ENCODE data around the gene EPDR1.

Gene EPDR1

DNA sequence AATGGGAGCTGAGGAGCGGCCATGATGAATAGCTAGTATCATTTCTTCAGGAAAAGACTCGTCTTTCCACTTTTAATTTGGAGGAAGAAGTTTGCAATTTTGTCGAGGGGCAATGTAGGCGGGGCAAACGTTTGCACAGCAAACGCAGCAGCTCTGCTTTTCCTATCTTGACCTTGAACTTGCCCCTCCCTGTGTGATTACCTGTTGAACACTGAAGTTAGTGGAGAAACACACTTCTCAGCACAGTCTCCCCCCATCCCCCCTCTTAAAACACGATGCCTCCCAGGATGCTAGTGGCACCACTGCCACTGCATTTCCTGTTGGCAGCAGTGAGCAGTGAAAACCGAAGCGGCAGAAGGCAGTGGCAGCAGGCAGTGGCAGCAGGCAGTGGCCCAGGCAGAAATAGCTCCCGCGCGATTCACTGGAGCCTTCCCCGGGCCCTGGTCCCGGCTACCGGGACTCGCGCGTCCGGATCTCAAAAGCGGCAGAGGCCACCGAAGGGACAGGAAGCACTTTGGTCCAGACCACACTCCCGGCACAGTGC, at the start of gene EPDR1:
Gene EPDR1 (plus strand): TSS at position 336 of the 544 bp plus-strand sequence. CDS start 300 bp downstream, outside the sequence.
- peak; percentile 56 for DNase-seq

DNA sequence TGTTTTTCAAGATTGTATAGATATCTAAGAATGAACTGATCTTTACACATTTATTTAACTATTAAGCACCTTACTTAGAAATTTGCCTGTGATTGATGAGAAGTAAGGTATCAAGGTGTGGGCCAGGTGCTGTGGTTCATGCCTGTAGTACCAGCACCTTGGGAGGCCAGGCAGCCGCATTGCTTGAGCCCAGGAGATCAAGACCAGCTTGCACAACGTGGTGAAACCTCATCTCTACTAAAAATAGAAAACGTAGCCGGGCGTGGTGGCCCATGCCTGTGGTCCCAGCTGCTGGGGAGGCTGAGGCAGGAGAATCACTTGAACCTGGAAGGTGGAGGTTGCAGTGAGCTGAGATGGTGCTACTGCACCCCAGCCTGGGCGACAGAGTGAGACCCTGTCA, 38.4 kb upstream of the EPDR1 start:
- no peak for DNase-seq

DNA sequence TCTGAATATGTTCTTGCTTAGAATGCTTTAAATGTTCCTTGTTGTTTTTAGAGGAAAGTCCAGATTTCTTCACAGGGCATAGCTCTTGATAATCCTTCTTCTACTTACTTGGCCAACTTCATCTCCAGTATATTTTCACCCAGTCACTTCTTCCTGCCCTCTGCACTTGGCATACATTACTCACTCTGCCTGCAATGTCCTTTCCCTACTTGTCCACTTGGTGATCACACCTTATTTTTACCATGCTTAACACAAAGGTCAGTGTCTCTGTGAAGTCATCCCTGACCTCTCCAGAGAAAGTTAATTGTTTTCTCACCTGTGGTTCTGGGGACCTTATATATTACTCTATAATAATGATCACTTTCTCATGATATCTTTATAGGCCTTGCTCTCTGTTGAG, 27.1 kb upstream of the EPDR1 start:
- DNase-seq = no peak

DNA sequence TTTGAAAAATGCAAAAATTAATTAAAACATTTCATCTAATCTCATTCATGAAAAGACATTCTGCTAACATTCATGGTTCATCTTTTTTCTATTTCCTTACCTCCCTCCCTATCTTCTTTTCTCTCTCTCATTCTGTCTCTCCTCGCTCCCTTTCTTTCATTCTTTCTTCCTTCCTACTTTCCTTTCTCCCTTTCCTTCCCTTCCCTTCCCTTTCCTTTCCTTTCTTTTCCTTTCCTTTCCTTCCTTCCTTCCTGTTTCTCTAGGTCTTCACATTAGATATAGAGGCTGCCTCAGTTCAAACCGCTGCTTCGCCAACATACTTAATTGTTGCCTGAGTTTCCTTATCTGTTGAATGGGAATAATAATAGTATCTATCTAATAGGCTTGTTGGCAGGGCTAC, 25.8 kb upstream of the EPDR1 start:
- no peak for DNase-seq

DNA sequence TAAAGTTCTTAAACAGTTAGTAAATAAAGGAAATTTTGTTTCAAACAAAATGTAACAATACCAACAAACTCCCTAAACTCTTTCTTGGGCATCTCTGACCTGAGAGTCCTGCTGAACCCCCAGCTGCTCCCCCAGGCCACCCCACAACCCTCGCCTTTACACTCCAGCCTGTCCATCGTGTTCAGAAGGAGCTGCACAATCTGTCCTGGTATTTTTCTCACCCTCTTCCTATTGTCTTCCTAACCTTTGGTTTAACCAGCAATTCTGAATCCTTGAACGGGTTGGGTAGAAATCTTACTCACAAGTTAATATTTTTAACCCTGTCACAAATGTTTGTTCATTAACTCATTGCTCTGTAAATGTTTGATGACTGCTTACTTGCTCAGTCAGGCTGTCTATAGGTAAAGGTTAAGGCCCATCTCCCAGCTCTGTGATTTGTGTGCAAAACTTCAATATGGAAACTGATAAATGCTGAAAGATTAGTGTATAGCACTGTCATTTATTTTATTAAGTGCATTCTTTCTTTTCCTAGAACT, 20.7 kb upstream of the EPDR1 start:
- DNase-seq = no peak

DNA sequence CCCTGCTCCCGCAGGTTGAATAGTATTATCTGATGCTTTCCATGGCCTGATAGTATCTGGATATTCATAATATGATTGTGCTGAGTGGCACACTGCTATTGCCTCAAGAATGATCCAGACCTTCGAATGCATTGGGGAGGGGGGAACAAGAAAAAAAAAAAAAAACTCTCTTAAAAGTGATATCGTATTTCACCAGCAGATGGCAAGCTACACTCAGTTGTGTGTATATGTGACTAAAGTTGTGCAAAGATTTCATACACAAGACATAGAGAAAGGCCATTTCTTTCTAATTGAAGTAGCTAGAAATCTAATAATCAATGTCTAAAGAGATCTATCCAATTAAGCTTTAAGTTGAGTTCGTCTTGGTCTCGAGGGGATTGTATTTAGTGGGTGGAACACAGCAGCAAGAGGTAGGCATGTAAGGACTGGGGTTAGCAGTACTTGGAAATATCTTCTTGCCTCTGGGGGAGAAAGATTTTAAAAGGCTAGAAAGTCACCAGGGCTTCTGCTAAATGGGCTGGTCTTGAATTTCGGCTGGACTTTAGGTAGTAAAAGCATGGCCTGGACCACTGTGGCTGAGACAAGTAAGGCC, 19.1 kb upstream of the EPDR1 start:
- no peak for DNase-seq

DNA sequence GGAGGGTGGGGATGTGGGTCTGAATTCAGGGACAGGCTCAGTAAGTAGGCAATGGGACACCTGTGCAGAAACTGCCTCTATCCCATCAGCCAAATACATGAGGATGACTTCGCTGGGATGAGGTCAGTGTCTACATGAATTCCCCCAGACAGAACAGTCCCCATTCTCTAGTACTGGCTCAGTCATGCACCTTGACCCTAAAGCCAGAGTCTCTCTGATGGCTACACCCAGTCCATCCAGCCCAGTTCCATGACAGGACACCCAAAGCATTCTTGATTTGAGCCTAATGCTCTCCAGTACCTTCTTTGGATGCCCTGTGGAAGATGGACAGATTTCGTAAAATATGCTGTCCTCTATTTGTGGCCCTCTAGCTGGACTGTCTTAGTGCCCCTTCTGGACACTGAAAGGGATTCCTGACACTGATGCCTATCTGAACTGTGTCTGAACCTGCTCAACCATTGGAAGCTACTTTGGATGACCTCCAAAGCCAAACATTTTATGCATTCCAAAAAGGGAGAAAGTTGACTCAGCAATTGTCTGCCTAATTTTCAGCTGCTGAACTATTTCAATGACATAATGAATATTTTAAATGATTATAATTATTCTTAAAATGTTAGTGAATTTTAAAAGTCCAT, 18.4 kb upstream of the EPDR1 start:
- no peak for DNase-seq

DNA sequence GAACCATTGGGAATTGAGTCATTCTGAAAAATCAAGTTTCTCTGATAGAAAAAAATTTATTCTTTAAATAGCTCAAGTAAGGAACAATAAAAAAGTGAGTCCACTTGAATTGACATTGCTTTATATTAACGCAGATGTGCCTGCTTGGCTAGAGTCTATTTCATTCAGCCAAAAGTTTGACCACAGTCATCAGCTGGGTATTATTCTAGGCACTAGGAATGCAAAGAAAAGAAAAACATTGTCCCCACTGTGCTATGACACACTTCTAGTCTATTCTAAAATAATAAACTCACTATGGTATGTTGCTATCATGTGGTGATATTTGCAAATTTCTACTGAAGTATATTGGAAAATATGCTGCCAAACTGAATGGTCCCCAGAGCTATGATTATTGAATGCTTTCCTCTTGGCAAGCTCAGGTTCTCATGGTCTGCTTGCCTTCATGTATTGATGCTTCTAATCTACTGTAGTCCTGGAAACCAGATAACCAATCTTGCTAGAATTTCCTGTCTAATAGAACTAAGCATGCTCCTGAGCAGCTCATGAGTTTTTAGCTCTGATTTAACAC, 12.1 kb upstream of the EPDR1 start:
- DNase-seq = no peak

DNA sequence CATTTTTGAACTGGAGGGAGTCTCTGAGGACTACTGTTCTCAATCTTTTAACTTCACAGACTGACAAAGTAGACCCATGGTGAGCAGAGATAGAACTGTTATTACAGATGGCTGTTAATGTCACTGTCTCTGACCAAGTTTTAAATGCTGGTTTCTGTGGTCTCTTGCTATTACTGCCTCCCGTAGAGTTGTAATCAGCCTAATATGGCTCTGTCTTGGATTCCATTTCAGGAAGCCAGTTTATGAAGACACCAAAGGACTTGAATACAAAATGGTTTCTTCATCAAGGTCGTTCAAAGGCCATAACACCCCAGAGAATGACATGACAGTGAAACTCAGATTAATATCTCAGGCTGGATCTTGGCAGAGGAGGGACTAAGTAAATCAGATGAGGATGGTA, 7.7 kb upstream of the EPDR1 start:
- DNase-seq = no peak

DNA sequence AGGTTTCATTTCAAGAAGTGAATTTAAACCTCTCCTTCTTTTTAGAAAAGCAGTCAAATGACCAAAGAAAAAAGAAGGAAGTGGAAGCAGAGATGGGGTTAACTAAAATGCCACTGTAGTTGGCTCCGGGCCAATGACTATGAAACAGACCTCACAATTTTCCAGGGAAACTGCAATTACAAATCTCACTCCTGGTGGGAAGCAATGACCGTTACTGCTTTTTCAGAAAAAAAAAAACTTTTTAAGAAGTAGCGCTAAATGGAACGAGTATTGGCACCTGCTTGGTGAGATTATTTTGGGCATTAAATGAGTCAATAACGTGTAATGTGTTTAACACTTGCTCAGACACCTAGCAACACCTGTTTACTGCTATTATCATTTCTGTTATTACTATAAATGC, 5.0 kb upstream of the EPDR1 start:
- DNase-seq = no peak

DNA sequence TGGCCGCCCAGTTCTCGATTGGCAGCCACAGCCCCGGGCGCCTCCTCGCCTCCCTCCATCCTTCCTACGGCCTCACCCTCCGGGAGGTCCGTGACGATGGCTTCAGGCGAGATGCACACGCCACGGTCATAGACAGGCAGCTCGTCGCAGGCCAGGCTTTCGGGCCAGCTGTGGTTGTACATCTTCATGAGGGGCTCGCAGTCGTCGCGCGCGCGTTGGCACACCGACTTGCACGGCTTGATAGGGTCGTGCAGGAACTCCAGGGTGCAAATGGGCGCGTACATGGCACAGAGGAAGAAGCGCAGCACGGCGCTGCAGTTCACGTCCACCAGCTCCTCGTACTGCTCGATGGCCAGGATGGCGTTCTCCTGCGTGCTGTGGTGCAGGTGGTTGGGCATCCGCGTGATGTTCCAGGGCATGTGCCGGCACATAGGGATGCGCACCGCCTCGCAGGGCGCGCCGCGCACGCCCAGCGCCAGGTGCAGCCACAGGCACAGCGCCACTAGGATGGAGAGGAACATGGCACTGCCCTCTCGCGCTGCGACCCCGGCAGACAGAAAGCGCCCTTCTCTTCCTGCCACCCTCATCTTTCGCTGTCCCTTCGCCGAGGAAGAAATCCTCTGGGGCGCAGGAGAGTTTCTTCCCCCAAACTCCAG, 4.3 kb upstream of the EPDR1 start:
- DNase-seq = no peak

DNA sequence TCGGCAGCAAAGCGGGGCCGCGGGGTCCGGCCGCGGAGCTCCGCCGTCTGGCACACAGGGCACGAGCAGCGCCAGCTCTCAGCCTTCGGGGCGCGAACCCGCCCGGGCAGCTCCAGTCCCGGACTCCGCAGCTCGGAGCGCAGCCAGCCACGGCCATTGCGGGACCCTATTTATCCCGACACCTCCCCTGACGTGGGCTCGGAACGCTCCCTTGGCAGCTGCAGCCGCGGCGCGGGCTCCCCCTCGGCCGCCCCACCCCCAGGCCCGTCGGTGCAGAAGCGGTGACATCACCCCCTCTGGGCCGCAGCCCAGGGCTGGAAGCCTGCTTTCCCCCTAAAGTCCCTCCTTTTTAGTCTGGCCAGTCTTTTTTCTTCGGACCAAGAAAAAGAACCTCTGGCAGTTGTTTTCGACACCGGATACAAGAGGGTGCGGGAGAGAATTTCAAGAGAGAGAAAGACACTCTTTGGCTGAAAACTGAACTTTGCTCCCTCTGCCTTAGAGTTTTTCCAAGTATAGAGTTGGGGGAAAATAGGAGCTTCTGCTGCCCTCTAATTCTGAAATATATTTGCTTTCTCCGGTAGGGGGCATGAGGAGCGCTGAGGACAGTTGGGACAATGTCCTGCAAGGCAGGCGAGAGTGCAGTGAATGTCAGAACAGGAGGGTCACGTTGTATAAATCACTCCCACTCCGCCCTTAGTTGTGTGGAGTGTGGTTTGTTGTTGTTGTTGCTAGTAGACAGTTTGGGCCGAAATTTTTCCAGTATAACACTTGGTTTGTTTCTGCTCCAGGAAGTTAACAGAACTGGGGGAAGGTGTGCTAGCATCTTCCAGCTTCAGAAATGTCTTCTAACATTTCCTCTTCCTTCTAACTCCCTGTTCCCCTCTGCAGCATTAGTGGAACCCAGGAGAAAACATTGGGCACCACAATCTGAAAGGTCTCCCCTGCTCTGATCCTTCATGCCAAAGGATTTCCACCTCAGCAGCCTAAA, 3.5 kb upstream of the EPDR1 start, which contains the start of gene SFRP4:
Gene SFRP4 (minus strand): TSS at position 145 of the 988 bp plus-strand sequence. CDS start 280 bp downstream, outside the sequence.
- DNase-seq = no peak

DNA sequence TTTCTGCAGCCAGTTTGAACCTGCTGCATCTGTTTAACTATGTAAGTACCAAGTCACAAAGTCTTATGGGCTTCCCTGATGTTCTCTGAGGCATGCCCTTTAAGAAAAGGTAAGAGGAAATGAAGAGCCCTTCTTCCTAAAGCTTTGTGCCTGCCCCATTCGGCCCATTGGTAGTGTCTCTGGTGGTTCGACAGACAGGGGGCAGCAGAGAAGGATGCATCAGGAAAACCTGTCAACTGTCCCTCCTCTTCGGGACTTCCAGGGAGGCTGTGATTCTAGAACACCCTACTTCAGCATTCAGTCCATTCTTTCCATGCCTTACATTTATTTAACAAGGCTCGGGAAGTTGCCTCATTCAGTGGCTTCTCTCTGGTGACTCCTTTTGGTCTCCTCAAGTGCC, 1.9 kb upstream of the EPDR1 start:
- DNase-seq = no peak

DNA sequence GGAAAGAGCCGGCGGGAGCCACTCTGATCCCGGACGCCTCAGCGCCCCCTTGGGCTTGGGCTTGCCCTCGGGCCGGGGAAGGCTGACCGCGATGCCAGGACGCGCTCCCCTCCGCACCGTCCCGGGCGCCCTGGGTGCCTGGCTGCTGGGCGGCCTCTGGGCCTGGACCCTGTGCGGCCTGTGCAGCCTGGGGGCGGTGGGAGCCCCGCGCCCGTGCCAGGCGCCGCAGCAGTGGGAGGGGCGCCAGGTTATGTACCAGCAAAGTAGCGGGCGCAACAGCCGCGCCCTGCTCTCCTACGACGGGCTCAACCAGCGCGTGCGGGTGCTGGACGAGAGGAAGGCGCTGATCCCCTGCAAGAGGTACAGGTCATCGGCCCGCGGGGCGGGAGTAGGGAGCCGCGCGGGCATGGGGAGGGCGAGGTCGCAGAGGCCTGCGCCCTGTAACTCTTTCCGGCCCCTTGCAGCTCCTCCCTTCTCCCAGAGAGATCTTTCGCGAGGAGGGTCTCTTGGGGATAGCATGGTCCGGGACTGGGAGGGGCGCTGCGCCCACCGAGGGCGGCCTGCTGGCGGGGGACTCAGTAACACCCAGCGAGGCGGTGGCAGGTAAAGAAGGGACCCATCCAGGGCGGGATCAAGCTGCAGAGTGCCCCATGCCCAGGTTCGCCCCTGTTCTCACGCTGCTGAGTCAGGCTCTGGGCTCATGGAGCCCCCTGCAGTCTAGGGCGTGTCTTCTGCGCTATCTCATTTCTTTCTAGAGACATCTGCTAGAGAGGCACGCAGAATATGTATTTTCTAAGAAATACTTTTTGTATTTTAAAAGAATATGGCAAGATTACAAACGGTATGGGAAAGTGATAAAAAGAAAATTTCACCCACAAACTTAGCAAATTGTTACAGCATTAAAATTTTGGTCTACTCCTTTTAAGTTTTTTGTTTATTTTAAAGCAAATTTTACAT, 687 bp downstream of the EPDR1 start:
- peak; percentile 35 for DNase-seq

DNA sequence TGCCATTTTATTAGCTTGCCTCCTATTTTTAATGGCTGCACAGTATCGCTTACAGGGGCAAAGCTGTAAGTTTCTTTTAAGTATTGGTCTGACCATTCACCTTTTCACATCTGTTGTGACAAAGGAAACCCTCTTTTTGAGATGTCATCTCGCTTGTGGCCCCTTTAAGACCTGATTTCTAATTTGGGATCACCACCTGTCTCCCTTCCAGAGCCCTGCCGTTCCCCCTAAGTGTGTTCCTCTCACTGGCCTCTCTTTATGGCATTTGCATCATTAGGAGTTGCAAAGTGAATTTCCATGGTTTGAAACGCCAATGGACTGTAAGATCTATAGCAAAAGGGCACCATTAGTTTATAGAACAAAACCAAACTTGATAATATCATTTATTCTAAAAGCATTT, 1.4 kb downstream of the EPDR1 start:
- DNase-seq = no peak

DNA sequence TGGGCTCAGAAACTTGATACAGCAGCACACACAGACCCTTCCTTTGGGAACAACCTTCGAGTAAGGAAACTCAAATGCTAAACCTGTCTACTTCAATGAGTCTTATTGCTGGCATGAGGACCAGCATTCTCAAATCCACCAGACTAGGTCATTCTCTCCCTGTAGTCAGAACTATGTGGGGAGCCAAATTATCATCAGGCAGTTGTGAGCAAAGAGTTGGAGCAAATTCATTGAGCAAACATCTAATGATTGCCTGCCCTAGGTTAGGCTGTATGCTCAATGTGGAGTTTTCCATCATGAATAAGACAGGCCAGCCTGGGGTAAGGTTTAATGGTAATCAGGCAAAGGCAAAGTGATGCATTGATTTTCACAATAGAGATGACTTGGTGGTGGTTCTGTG, 3.6 kb downstream of the EPDR1 start:
- no peak for DNase-seq

DNA sequence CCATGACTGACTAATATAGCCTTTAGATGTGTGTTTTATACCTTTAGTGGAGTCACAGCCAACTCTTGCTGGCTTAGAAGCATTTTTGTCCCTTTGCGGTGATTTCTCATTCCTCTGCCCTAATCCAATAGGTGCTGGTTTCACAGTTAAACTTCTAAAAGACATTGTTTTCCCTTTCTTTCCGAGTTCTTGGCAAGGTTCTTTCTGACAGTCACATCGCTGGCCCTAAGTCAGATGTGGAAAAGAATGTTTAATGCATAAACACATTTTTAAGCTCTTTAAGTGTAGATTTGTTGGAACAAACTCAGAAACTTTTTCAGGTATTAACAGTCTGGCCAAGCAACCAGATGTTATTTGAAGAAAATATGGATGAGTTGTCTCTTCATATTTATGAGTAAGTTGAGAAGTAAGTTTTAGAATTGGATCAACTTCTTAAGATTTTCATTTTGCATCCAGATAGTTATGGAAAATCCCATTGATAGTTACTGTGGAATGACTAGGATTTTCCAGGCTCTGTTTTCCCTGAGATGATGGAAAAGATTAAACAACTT, 4.1 kb downstream of the EPDR1 start:
- no peak for DNase-seq

DNA sequence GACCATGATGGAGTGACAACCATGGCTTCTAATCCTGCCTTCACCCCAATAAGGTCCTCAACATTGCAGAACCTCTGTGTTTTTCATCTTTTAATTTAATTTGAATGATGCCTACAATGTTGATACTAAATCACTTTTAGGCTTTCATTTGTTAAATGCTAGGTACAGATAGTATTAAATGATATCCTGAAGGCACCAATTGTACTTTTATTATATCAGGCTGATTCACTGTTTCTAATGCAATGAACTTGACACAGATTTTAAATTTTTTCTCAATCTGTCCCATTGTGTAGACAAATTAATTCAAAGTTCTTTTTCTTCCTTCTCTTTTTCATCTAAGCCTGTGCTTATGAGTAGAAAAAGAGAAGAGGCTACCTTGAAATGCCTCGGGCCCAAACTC, 5.2 kb downstream of the EPDR1 start:
- no peak for DNase-seq

DNA sequence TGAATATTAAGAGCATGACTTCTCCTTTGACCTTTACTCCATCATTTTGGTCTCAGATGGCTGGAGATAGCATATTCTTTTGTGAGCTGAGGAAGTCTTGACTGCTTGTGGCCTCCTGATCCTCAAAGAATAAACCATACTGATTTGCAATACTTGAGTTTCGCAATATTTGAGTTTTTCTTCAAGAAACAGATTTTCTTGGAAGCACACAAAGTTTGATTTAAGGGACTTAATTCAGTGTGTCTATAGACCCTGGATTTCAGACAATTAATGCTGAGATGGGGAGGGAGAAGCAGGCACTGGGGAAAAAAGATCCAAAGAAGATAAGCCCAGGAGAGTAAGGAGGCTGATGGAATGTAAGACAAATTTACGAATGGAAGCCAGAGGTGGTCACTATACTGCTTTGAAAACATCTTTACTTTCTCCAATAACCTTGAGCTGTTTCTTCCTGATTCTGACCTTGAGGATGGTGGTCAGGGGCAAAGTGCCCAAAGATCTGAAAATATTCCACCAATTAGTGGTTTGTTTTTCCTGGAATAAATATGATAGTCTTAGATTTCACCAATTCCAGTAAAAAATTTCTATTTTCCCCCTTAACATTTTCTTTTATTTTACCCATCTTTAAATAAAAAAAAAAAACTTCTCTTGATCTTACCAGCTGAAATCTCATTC, 7.5 kb downstream of the EPDR1 start:
- DNase-seq = peak; percentile 29

DNA sequence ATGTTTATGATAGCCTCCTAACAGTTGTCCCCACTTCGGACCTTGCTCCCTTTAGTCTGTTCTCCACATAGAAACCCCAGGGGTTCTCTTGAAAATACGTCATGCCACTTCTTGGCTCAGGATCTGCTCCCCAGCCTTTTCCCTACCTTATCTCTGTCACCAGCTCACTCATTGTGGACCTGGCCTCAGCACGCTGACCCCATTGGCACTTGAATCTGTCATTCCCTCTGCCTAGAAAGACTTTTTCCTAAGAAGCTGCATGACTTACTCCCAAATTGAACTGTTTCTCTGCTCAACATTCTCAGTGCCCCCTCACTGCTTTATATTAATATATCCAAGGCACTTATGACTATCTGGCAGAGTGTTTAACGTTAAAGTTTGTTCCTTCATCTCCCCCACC, 8.4 kb downstream of the EPDR1 start:
- no peak for DNase-seq
